Hepatocyte (in vitro differentiated cells): ENCODE results near the gene ADAMTSL3. TPM values are rescaled to one million over a fixed set of nuclear protein-coding genes. Genes with fewer than 3 reads are reported as not detected.

Source experiments
- DNase-seq: peaks from one replicate; pipeline ENCODE4 v3.0.0-alpha.2; 2016; ENCODE audit warnings: low spot score
- H2AFZ ChIP-seq: fragments of 200-600 bp; sonication (generic); 2 replicates; pipeline ENCODE4 v1.6.0; 2016; ENCODE audit warnings: antibody characterized with exemption, mild to moderate bottlenecking
- H3K27ac ChIP-seq: fragments of 200-600 bp; sonication (generic); 2 replicates; pipeline ENCODE4 v1.5.1; 2016; ENCODE audit warnings: mild to moderate bottlenecking
- H3K27me3 ChIP-seq: fragments of 200-600 bp; sonication (generic); 2 replicates; pipeline ENCODE4 v1.6.1; 2016
- H3K36me3 ChIP-seq: fragments of 200-600 bp; sonication (generic); replicated peaks from 2 replicates; pipeline ENCODE4 v1.5.1; 2016; ENCODE audit warnings: low read depth; ENCODE audit not compliant: insufficient read depth
- H3K4me1 ChIP-seq: fragments of 200-600 bp; sonication (generic); 2 replicates; pipeline ENCODE4 v1.5.1; 2016; ENCODE audit warnings: mild to moderate bottlenecking, moderate library complexity; ENCODE audit not compliant: insufficient read depth
- H3K4me2 ChIP-seq: fragments of 200-600 bp; sonication (generic); 2 replicates; pipeline ENCODE4 v1.6.0; 2016
- H3K4me3 ChIP-seq: fragments of 200-600 bp; sonication (generic); 2 replicates; pipeline ENCODE4 v1.5.1; 2016; ENCODE audit warnings: mild to moderate bottlenecking
- H3K79me2 ChIP-seq: fragments of 200-600 bp; sonication (generic); 2 replicates; pipeline ENCODE4 v1.6.0; 2017; ENCODE audit warnings: mild to moderate bottlenecking
- H3K9me2 ChIP-seq: fragments of 200-600 bp; sonication (generic); replicated peaks from 2 replicates; pipeline ENCODE4 v1.6.0; 2017; ENCODE audit warnings: mild to moderate bottlenecking; ENCODE audit not compliant: insufficient read depth
- H3K9me3 ChIP-seq: fragments of 200-600 bp; sonication (generic); 2 replicates; pipeline ENCODE4 v1.5.1; 2016; ENCODE audit warnings: low read depth, mild to moderate bottlenecking
- H4K20me1 ChIP-seq: fragments of 200-600 bp; sonication (generic); 2 replicates; pipeline ENCODE4 v1.6.0; 2016; ENCODE audit warnings: mild to moderate bottlenecking; ENCODE audit not compliant: insufficient read depth, poor library complexity, severe bottlenecking
- EZH2 ChIP-seq: fragments of 200-600 bp; sonication (generic); IDR thresholded peaks from 2 replicates; pipeline ENCODE4 v1.6.1; 2016; ENCODE audit warnings: antibody characterized with exemption, mild to moderate bottlenecking, borderline replicate concordance
- EZH2phosphoT487 ChIP-seq: fragments of 200-600 bp; sonication (generic); IDR thresholded peaks from one replicate; pipeline ENCODE4 v1.6.1; 2018; ENCODE audit warnings: antibody characterized with exemption, mild to moderate bottlenecking, low read depth, moderate library complexity; ENCODE audit not compliant: unreplicated experiment, severe bottlenecking
- WGBS: methylation state at CpG from one replicate; pipeline ENCODE4 v1.1.6; 2016; ENCODE audit warnings: low lambda C conversion rate; ENCODE audit errors: missing lambda C conversion rate; 5-methylcytosine and 5-hydroxymethylcytosine counted together
- polyA plus RNA-seq: library from polyadenylated mRNA; unstranded; fragments of >200 nt; fragmentation: Nextera tagmentation; extraction: Ambion mirVana; gene quantifications from 2 replicates; pipeline ENCODE4 v1.2.1, GENCODE V29; 2016
- total RNA-seq: library from RNA; depleted of rRNA; stranded (reverse); fragments of >200 nt; gene quantifications from 2 replicates; pipeline ENCODE4 v1.2.3, GENCODE V29; 2014
- TF ChIP-seq, protein P1 (sequence below): fragments of 200-600 bp; sonication (generic); IDR thresholded peaks from 2 replicates; pipeline ENCODE4 v1.5.1; 2016; ENCODE audit warnings: antibody characterized with exemption, mild to moderate bottlenecking; ENCODE audit not compliant: poor library complexity

The ADAMTSL3 gene
- total and polyA plus RNA-seq, 2 experiments from 2014 or later, result 5.0 to 5.2 TPM

DNA sequence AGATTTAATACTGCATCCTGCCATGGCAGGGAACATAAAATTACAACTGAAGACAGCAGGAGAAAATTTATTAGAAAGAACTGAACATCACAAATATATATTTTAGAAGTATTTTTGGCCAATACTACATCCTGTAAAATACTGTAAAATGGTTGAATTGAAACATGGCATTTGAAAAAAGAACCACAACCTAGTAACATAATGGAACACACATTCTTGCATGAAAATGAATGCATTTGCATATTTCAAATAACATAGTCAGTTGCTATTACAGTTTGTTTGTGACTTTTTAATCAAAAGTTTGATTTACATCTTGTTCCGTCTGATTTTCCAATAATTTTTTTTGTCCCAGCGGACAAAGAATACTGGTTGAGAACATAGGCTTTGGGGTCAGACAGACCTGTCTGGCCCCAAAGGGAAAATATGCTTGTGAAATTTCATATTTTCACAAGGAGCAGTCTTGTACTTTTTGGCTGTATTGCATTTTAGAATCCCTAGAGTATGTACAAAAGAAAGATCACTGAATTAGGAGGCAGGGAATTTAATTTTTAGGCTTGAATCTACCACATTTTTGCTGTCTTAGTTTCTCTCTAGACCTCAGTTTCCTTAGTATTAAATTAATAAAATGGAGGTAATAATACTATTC, 268.8 kb downstream of the ADAMTSL3 start:
- WGBS, result 95% methylated on average over 2 of the region's 2 CpGs
- Histone ChIP-seq H4K20me1 (no peaks in the 10 kb centered on the region), H2AFZ (no peak overlapping the region), H3K4me1 (no peaks in the 10 kb centered on the region), H3K27me3 (no peaks in the 10 kb centered on the region), H3K9me2 (no peaks in the 10 kb centered on the region), H3K4me3 (no peak overlapping the region), H3K9me3 (no peaks in the 10 kb centered on the region), H3K27ac (no peak overlapping the region), H3K79me2 (no peaks in the 10 kb centered on the region), H3K36me3 (no peaks in the 10 kb centered on the region), H3K4me2 (no peak overlapping the region)
- no peak for DNase-seq
- TF ChIP-seq, protein P1, sequence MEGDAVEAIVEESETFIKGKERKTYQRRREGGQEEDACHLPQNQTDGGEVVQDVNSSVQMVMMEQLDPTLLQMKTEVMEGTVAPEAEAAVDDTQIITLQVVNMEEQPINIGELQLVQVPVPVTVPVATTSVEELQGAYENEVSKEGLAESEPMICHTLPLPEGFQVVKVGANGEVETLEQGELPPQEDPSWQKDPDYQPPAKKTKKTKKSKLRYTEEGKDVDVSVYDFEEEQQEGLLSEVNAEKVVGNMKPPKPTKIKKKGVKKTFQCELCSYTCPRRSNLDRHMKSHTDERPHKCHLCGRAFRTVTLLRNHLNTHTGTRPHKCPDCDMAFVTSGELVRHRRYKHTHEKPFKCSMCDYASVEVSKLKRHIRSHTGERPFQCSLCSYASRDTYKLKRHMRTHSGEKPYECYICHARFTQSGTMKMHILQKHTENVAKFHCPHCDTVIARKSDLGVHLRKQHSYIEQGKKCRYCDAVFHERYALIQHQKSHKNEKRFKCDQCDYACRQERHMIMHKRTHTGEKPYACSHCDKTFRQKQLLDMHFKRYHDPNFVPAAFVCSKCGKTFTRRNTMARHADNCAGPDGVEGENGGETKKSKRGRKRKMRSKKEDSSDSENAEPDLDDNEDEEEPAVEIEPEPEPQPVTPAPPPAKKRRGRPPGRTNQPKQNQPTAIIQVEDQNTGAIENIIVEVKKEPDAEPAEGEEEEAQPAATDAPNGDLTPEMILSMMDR, result no peak
- no peak for TF ChIP-seq EZH2
- no peak for TF ChIP-seq EZH2phosphoT487

DNA sequence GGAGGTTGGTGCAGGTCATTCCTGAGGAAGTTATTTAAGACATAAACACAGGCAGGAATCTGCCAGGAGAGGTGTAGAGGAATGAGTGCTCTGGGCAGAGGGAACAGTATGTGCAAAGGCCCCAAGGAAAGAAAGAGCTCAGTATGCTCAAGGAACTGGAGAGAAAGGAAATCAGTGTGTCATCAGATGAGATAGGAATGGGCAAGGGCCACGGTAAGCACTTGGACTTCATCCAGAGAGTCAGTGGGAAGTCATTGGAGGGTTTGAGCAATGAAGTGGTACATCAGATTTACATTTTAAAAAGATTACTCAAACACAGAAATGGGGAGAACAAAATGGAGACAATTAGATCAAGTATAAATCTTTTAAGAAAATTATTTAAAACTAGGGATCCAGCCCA, 272.2 kb downstream of the ADAMTSL3 start:
- 53% methylated on average over 1 of the region's 1 CpG for WGBS
- H3K9me3 ChIP-seq, result no peaks in the 10 kb centered on the region
- TF ChIP-seq EZH2 (no peak), EZH2phosphoT487 (no peak)
- TF ChIP-seq, protein P1, result no peak

DNA sequence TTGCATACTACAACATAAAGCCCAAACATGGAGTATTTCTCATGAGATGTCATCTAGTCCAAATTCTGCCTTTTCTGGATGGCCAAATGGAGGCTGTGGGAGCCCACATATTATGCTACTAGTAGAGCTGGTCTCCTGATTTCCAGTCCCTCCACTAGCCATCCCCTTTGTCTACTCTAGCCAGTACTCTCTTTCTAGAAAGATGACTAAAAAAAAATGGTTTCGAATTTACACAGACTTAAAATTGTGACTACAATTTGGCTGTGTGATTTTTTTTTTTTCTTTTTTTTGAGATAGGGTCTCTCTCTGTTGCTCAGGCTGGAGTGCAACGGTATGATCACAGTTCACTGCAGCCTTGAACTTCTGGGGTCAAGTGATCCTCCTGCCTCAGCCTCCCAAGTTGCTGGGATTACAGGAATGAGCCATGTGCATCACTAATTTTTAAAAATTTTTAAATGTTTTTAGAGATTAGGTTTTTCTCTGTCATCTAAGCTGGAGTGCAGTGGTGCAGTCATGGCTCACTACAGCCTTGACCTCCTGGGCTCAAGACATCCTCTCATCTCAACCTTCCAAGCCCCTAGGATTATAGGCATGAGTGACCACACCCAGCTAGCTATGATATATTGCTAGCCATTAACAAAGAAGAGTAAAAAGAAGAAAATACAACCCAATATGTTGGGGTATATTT, 273.9 kb downstream of the ADAMTSL3 start:
- Histone ChIP-seq H4K20me1 (no peaks in the 10 kb centered on the region), H3K27me3 (no peaks in the 10 kb centered on the region), H3K79me2 (no peaks in the 10 kb centered on the region), H3K9me2 (no peaks in the 10 kb centered on the region), H2AFZ (no peak overlapping the region), H3K36me3 (no peaks in the 10 kb centered on the region), H3K9me3 (no peaks in the 10 kb centered on the region), H3K27ac (no peak overlapping the region), H3K4me1 (peaks cover 22% of the 10 kb centered on the region), H3K4me2 (no peak overlapping the region), H3K4me3 (no peak overlapping the region)
- no peak for DNase-seq
- WGBS, result 97% methylated on average over 2 of the region's 2 CpGs
- TF ChIP-seq EZH2 (no peak), EZH2phosphoT487 (no peak)
- TF ChIP-seq, protein P1, result no peak

More for the DNA sequence above, 272.2 kb downstream of the ADAMTSL3 start:
- no peaks in the 10 kb centered on the region for H3K36me3 ChIP-seq
- no peaks in the 10 kb centered on the region for H3K9me2 ChIP-seq
- no peak overlapping the region for H2AFZ ChIP-seq
- no peak overlapping the region for H3K27ac ChIP-seq
- H3K4me1 ChIP-seq, result peaks cover 16% of the 10 kb centered on the region
- H3K27me3 ChIP-seq, result no peaks in the 10 kb centered on the region
- H3K79me2 ChIP-seq, result no peaks in the 10 kb centered on the region
- no peak overlapping the region for H3K4me3 ChIP-seq
- no peaks in the 10 kb centered on the region for H4K20me1 ChIP-seq
- no peak for DNase-seq
- H3K4me2 ChIP-seq, result no peak overlapping the region
